H1 (cell line): ENCODE measurements around the gene EIF2B1. TPM values are rescaled to one million over a fixed set of nuclear protein-coding genes. Genes with fewer than 3 reads are reported as not detected.

Experiments used
- CBX5 ChIP-seq: fragments of 300-800, 300-1000 bp; sonication (generic); IDR thresholded peaks from 2 replicates; pipeline ENCODE4 v1.7.1; 2016; ENCODE audit warnings: antibody characterized with exemption, low read length, low read depth
- EP300 ChIP-seq, 2 experiments: IDR thresholded peaks; 1 replicate in 1 of 2; 2 replicates in 1 of 2; pipeline ENCODE4 v1.6.1; 2011 to 2012; ENCODE audit warnings: low read depth in 2 of 2, low read length in 2 of 2, mild to moderate bottlenecking in 2 of 2, borderline replicate concordance in 1 of 2, inconsistent platforms in 1 of 2, moderate library complexity in 1 of 2
- GABPA ChIP-seq: IDR thresholded peaks from 2 replicates; pipeline ENCODE4 v1.6.1; 2011; ENCODE audit warnings: mild to moderate bottlenecking, low read length, moderate library complexity, borderline replicate concordance; ENCODE audit not compliant: insufficient read depth
- NANOG ChIP-seq: IDR thresholded peaks from 2 replicates; pipeline ENCODE4 v1.6.1; 2011; ENCODE audit warnings: low read length, low read depth, mild to moderate bottlenecking, inconsistent platforms; ENCODE audit not compliant: insufficient read depth, poor library complexity, severe bottlenecking
- POLR2A ChIP-seq, 2 experiments: IDR thresholded peaks; 1 replicate in 1 of 2; 2 replicates in 1 of 2; pipeline ENCODE4 v1.6.1; 2011; ENCODE audit warnings: low read depth in 2 of 2, low read length in 2 of 2, mild to moderate bottlenecking in 2 of 2; ENCODE audit errors: control extremely low read depth in 1 of 2
- RBBP5 ChIP-seq: IDR thresholded peaks from 2 replicates; pipeline ENCODE4 v1.7.1; 2012; ENCODE audit warnings: low read depth, mild to moderate bottlenecking, inconsistent platforms, low read length, moderate library complexity, borderline replicate concordance
- SIN3A ChIP-seq, 2 experiments: IDR thresholded peaks in 1 of 2; conservative IDR thresholded peaks in 1 of 2; 2 replicates each; pipeline ENCODE4 v1.6.1; 2011 to 2012; ENCODE audit warnings: low read length in 2 of 2, improper control_type of control experiment in 1 of 2, low read depth in 1 of 2, mild to moderate bottlenecking in 1 of 2
- polyA plus RNA-seq, 7 experiments: library from polyadenylated mRNA; depleted of rRNA in 3 of 7; stranded (reverse) in 5 of 7; unstranded in 2 of 7; fragments of >200 nt in 5 of 7; fragments of 200-250 nt in 2 of 7; gene quantifications; 1 replicate in 5 of 7; 2 replicates in 1 of 7; 4 replicates in 1 of 7; pipeline versions ENCODE4 v1.2.1 to v1.2.3, GENCODE V29; 2011 to 2013; ENCODE audit warnings: missing spikeins in 2 of 7, mixed read lengths in 2 of 7
- total RNA-seq: library from RNA; stranded (reverse); fragmentation: NEBNext Ultra II Directional; extraction: Animal tissue kit (Norgen Biotek cat#: 25700); gene quantifications from 2 replicates; pipeline ENCODE4 v1.2.1, GENCODE V29; 2021

The EIF2B1 gene
- total and polyA plus RNA-seq, 2 of the 8 experiments (the other 6 are each of a cell fraction or from before 2014, with no cell fraction given) = 24.9 to 49.9 TPM

- TF ChIP-seq EP300 (IDR thresholded peaks at IDR 0.05; ENCODE audit: borderline replicate concordance in 1 of 2, low read depth in 2 of 2, low read length in 2 of 2) = no peak
- no peak for TF ChIP-seq GABPA
- no peak for TF ChIP-seq NANOG
- TF ChIP-seq SIN3A (conservative IDR thresholded peaks at IDR 0.05 in 1 of 2, IDR thresholded peaks at IDR 0.05 in 1 of 2; ENCODE audit: low read depth in 1 of 2, low read length in 2 of 2) = no peak
- no peak for TF ChIP-seq POLR2A (IDR thresholded peaks at IDR 0.05; ENCODE audit: control extremely low read depth in 1 of 2, low read depth in 2 of 2, low read length in 2 of 2)
- TF ChIP-seq CBX5 = no peak
- no peak for TF ChIP-seq RBBP5
These were observed 25.3 kb downstream of the EIF2B1 start (continued) for GRCh38 chr12:123608182-123608581.
